Stimulated activated CD8-positive, alpha-beta memory T cell treated with anti-CD3 and anti-CD28 coated beads, Interleukin-4, amount 100 ng/mL, for 48 hours (primary cell): ENCODE results near the gene RAB19.
"Not testable (repeated sequence)": the region's sequence is repeated elsewhere in the genome, so short reads cannot be mapped to it uniquely, and the experiment has no call there.

Source experiments
- DNase-seq: peaks from one replicate; pipeline ENCODE4 v3.0.0-alpha.2; 2020

Gene RAB19

GRCh38 chr7:140402178-140402835, 1.6 kb upstream of the RAB19 start:
- DNase-seq = no peak

GRCh38 chr7:140404565-140405065, 757 bp downstream of the RAB19 start:
- no peak for DNase-seq

DNA sequence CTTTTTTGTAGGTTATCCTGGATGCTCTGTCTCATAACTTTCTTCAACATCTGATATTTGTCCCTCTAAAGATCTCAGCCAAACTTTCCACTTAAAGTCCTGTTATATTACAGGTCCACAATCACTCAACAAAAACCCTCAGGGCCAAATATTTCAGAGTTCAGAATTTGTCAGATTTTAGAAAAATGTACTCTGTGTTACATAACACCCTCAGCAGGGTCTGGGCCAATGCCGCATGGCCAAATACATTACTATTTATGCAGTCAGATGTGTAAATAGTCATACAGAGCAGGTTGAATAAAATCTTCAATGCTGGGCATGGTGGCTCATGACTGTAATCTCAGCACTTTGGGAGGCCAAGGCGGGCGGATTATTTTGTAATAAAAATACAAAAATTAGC, 11.5 kb downstream of the RAB19 start:
- no peak for DNase-seq

DNA sequence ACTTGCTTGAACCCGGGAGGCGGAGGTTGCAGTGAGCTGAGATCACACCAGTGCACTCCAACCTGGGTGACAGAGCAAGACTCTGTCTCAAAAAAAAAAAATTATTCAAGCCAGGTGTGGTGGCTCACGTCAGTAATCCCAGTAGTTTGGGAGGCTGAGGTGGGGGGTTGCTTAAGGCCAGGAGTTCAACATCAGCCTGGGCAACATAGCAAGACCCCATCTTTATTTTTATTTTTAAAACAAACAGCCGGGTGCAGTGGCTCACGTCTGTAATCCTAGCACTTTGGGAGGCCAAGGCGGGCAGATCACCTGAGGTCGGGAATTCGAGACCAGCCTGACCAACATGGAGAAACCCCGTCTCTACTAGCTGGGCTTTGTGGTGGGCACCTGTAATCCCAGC, 12.0 kb downstream of the RAB19 start:
- DNase-seq = not testable (repeated sequence)

DNA sequence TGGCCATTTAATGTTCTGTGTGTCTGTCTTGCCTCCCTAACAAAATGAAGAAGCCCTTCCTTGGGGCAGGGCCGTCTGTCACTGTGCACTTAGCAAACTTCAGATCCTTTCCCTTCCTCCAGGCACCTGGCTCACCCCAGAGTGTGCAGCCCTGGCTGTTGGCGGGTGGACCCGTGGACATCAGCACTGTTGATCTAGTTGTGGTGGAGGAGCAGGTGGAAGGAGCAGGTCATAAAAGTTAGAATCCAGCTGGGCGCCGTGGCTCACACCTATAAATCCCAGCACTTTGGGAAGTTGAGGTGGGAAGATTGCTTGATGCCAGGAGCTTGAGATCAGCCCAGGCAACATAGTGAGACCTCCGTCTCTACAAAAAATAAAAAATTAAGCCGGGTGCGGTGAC, 12.7 kb downstream of the RAB19 start:
- DNase-seq = no peak

GRCh38 chr7:140417456-140418155, 13.7 kb downstream of the RAB19 start:
- DNase-seq = no peak

DNA sequence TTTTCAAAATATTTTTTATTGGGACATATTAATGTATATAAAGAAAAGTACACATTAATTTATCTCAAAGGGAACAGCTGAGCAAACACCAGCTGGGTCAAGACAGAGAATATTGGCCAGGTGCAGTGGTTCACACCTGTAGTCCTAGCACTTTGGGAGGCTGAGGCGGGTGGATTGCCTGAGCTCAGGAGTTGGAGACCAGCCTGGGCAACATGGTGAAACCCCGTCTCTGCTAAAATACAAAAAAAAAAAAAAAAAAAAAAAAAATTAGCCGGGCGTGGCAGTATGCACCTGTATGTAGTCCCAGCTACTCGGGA, 14.3 kb downstream of the RAB19 start:
- not testable (repeated sequence) for DNase-seq

DNA sequence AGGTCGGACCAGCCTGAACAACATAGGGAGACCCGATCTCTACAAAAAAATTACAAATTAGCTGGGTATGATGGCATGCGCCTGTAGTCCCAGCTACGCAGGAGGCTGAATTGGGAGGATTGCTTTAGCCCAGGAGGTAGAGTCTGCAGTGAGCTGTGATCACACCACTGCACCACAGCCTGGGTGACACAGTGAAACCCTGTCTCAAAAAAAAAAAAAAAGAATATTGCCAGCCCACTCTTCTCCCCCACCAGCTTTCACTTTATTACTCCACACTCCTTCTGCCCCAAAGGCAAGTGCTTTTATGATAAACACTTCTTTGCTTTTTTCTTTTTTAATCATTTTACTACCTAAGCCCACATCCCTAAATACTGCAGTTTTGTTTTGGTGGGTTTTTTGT, 14.8 kb downstream of the RAB19 start:
- no peak for DNase-seq

- no peak for DNase-seq
These were observed 17.7 kb downstream of the RAB19 start for GRCh38 chr7:140421521-140421920.

- DNase-seq = no peak
These were observed 19.6 kb downstream of the RAB19 start for GRCh38 chr7:140423501-140423900.

DNA sequence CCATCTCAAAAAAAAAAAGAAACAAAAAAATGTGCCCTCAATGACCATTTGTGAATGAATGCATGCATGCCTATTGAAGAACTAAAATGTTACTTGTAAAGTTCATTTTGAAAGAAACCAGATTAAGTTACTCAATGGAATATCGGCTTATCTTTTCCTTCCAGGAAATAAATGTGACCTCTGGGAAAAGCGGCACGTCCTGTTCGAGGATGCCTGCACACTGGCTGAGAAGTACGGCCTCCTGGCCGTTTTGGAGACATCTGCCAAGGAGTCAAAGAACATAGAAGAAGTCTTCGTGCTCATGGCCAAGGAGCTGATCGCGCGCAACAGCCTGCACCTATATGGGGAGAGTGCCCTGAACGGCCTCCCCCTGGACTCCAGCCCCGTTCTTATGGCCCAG, 21.9 kb downstream of the RAB19 start:
- DNase-seq = no peak

DNA sequence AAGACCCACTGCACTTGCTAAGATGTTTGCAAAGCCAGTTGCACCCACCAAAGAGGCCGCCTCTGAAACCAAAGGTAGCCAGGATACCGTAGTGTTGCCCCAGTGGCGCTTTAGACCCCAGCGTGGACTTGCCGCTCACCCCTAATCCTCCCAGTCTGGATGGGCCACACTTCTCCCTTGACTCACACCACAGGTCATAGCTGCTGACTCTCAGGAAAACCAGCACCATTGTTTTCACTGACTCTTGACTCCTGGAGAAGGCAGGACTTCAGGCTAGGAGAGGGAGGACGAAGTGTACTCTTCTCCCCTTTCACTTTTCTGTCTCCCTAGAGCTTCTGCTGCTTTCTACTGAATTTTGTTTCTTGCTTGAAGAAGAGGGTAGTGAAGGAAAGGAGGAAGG, 22.3 kb downstream of the RAB19 start:
- no peak for DNase-seq

DNA sequence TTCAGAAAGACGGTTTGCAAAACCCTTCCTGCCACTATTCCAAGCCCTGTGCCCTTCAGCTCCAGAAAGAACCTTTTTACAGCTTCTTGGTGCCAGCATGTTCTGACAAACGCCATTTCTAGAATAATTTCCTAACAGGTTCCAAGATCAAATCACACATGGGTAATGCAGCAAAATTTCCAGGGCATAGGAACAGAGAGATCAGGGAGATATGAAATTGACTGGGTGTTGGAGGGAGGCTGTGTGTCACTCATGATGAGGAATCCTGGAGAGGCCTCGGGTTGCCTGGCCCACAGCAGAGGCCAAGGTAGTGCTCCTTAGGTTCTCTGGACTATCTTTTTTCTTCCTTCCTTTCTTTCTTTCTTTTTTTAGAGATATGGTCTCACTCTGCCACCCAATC, 29.5 kb downstream of the RAB19 start:
- no peak for DNase-seq

DNA sequence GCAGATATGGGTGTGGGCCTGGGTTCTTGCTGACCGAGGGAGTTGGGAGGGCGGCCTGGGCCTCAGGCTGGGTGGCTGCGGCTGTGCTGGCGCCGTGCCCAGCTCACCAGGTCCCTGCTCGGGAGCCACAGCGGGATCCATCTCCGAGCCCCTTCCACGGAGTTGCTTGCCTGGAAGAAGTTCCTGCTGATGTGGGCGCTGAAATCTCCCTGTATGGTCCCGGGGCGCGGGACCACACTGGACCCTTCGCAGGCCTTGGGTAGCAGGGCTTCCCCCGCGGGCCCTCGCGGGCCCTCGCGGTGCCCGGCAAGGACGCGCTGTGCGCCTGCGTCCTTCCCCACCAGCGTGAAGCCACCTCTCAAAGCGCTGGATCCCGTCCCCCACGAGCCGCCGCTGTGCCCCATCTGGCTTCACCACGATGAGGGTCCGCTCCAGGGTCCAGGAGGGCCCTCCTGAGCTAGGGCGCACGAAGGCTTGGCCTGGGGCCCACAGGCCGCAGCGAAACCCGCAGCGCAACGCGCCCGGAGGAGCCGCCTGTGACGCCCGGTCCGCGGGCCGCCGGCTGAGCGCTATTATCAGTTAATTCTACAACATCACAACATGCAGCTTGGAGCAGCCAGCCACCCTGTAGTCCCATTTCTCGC, 31.5 kb downstream of the RAB19 start:
- no peak for DNase-seq

- no peak for DNase-seq
These were observed 35.5 kb downstream of the RAB19 start for GRCh38 chr7:140439359-140439758.

DNA sequence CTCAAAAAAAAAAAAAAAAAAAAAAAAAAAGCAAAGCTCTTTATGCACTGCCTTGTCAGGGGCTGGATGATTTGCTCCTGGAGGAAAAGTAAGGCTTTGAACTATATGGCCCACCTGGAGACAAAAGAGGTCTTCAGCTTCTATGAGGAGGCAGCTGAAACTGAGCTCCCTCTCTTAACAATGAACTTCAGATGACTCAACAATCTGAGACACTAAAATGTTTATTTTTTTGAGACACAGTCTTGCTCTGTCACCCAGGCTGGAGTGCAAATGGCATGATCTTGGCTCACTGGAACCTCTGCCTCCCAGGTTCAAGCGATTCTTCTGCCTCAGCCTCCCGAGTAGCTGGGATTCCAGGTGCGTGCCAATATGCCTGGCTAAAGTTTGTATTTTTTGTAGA, 36.7 kb downstream of the RAB19 start:
- no peak for DNase-seq

GRCh38 chr7:140441519-140441918, 37.7 kb downstream of the RAB19 start:
- DNase-seq = no peak

DNA sequence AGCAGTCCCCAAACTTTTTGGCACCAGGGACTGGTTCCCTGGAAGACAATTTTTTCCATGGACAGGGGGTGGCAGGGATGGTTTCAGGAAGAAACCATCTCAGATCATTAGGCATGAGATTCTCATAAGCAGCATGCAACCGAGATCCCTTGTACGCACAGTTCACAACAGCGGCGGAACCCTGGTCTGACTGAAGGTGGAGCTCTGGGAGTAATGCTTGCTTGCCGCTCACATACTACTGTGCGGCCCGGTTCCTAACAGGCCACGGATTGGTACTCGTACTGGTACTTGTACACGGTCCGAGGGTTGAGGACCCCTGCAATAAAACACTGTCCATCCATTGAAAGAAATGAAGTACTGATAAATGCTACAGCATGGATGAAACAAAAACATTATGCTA, 42.6 kb downstream of the RAB19 start:
- no peak for DNase-seq

GRCh38 chr7:140447841-140448240, 44.0 kb downstream of the RAB19 start:
- DNase-seq = no peak

DNA sequence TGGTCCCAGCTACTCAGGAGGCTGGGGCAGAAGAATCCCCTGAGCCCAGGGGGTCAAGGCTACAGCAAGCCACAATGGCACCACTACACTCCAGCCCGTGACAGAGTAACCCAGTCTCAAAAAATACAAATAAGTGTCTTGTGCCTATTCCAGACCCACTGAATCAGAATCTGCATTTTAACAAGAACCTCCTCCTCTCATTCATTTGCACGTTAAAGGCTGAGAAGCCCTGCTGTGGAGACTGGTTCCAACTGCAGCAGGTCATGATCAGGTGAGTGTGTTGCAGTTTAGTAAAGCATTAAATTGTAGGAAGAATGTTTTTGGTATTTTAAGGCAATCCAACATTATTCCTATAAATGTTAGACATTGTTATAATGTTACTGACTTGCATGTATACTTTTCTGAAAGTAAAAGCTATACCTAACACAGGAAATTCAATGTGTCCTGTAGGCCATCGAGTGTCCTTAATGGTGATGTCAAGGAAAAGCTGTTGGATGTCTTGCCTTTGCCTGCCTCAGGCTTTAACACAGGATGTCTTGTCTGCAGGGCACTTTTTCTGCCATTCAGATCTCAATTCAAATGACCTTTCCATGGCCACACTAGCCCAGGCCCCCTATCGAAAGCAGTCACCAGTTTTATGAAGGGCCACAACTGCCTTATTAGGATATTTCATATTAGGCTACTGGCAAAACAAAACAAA, 45.1 kb downstream of the RAB19 start:
- no peak for DNase-seq

- no peak for DNase-seq
These were observed 47.9 kb downstream of the RAB19 start for GRCh38 chr7:140451716-140452115.

GRCh38 chr7:140453273-140453672, 49.4 kb downstream of the RAB19 start:
- DNase-seq = no peak

DNA sequence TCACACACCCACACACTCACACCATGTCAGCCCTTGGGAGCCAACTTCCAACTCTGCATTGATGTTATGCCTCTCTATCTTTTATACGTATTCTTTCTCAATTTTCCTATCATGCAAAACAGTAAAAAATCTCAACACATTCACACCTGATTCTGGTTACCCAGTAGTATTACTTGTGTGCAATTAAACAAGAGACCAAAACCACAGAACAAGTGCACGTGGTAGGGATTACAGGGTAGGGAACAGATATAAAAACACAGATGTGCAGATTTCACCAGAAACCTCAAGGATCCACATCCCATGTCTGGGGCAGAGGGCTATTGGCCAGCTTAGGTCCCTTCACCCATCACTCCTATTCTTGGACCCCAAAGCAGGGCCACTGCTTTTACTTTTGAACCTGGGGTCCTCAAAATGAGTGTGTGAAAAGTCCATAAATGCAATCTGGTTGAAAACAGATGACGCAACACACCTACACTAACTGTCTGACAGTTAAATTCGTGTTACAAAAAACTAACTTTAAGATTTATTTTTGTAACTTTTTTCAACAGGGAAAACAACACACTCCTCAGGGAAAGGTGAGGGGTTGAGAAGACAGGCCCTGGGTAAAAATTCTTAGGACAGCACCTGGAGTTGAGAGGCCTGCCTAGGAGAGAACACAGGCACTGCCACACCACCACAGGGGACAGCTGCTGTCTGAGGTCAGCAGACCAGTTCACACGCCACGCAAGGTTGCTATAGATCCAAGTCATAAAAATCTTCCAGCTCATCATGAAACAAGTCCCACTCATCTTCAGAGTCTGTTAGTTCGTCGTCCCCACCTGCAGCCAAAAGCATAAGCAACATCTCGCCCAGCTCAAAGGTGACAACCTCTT, 50.2 kb downstream of the RAB19 start:
- DNase-seq = peak; percentile 52
